HL-60 (cell line): Measurements from ENCODE around the gene ACACA.

Source experiments
- DNase-seq, 2 experiments: peaks; one replicate each; pipeline ENCODE4 v3.0.0-alpha.2; 2010 to 2020; ENCODE audit warnings: low read depth in 1 of 2, low spot score in 1 of 2
- H3K27ac ChIP-seq: fragments of 250-450 bp; sonication (Bioruptor Pico); replicated peaks from 2 replicates; pipeline ENCODE4 v1.5.1; 2020; ENCODE audit warnings: mild to moderate bottlenecking, moderate library complexity
- H3K27me3 ChIP-seq: fragments of 250-450 bp; sonication (Bioruptor Pico); 2 replicates; pipeline ENCODE4 v1.5.1; 2021; ENCODE audit warnings: mild to moderate bottlenecking, moderate library complexity; ENCODE audit not compliant: insufficient read depth, poor library complexity, severe bottlenecking
- H3K4me3 ChIP-seq: replicated peaks from 2 replicates; pipeline ENCODE4 v1.5.1; 2011; ENCODE audit warnings: mild to moderate bottlenecking, control low read depth, low read length; ENCODE audit not compliant: insufficient read depth
- GABPA ChIP-seq: IDR thresholded peaks from 2 replicates; pipeline ENCODE4 v1.6.1; 2012; ENCODE audit warnings: low read depth
- POLR2AphosphoS5 ChIP-seq: IDR thresholded peaks from 2 replicates; pipeline ENCODE4 v1.6.1; 2012; ENCODE audit warnings: low read depth
- REST ChIP-seq: IDR thresholded peaks from 2 replicates; pipeline ENCODE4 v1.6.1; 2012; ENCODE audit warnings: low read depth; ENCODE audit not compliant: insufficient replicate concordance
- SPI1 ChIP-seq: IDR thresholded peaks from 2 replicates; pipeline ENCODE4 v1.6.1; 2012; ENCODE audit warnings: low read depth, mild to moderate bottlenecking, borderline replicate concordance
- TF ChIP-seq, protein P1 (sequence below): IDR thresholded peaks from one replicate; pipeline ENCODE4 v1.5.1; 2011; ENCODE audit warnings: low read length, control low read depth, inconsistent platforms; ENCODE audit not compliant: insufficient read depth

The ACACA gene

GRCh38 chr17:37106049-37106448 is 300.6 kb downstream of the ACACA start:
- TF ChIP-seq, protein P1, sequence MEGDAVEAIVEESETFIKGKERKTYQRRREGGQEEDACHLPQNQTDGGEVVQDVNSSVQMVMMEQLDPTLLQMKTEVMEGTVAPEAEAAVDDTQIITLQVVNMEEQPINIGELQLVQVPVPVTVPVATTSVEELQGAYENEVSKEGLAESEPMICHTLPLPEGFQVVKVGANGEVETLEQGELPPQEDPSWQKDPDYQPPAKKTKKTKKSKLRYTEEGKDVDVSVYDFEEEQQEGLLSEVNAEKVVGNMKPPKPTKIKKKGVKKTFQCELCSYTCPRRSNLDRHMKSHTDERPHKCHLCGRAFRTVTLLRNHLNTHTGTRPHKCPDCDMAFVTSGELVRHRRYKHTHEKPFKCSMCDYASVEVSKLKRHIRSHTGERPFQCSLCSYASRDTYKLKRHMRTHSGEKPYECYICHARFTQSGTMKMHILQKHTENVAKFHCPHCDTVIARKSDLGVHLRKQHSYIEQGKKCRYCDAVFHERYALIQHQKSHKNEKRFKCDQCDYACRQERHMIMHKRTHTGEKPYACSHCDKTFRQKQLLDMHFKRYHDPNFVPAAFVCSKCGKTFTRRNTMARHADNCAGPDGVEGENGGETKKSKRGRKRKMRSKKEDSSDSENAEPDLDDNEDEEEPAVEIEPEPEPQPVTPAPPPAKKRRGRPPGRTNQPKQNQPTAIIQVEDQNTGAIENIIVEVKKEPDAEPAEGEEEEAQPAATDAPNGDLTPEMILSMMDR = no peak
- TF ChIP-seq REST (no peak), POLR2AphosphoS5 (no peak), SPI1 (no peak), GABPA (no peak)
- no peak overlapping the region for H3K27ac ChIP-seq
- no peaks in the 10 kb centered on the region for H3K27me3 ChIP-seq
- no peak for DNase-seq
- no peak overlapping the region for H3K4me3 ChIP-seq

- Histone ChIP-seq H3K27ac (no peak overlapping the region), H3K27me3 (no peaks in the 10 kb centered on the region), H3K4me3 (no peak overlapping the region)
- no peak for TF ChIP-seq GABPA
- no peak for TF ChIP-seq POLR2AphosphoS5
- TF ChIP-seq, protein P1 = no peak
- no peak for TF ChIP-seq REST
- TF ChIP-seq SPI1 = no peak
- DNase-seq = no peak
Measured at GRCh38 chr17:37103231-37103630, 303.4 kb downstream of the ACACA start.

DNA sequence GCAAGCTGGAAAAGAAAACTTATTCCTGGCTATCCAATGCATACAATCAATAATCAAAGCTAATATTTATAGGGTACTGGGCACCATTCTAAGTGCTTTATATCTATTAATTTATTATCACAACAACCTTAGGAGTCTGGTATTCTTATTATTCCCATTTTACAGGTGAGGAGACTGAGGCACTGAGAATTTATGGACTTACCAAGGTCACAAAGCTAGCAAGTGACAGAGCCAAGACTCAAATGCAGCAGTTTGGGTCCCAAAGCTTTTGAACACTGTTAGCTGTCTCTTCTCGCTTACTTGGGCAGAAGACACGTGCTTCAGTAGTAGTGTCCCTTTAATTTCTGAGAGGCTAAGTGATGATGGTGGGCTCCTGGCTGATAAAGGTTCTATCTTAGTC is 305.3 kb downstream of the ACACA start:
- no peak overlapping the region for H3K27ac ChIP-seq
- no peak for DNase-seq
- TF ChIP-seq, protein P1 = no peak
- TF ChIP-seq REST = no peak
- TF ChIP-seq POLR2AphosphoS5 = no peak
- TF ChIP-seq SPI1 = no peak
- no peak for TF ChIP-seq GABPA
- H3K4me3 ChIP-seq = no peak overlapping the region
- no peaks in the 10 kb centered on the region for H3K27me3 ChIP-seq
